Iris pigment epithelial cell (primary cell): ENCODE results near the gene TPRG1L.

Experiments
- DNase-seq: peaks from one replicate; pipeline ENCODE4 v3.0.0-alpha.2; 2011; ENCODE audit warnings: low read depth

Gene TPRG1L

DNA sequence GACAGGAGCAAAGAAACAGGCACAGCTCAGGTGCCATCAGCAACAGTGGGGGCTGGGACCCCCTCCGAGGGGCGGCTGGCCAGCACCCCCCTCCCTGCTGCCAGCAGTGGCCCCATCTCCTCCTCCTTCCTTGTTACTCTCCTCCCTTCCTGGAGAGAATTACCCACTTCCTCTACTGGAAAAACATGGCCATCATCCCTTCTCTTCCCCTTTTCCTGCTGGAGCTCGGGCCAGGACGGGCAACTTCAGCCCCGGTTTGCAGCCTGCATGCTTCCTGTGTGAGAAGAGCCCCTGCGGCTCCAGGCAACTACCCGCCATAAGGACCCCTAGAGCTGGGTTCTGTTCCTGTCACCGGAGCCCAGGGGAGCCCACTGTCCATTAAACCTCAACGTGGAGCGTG is 31.1 kb upstream of the TPRG1L start:
- DNase-seq: no peak

DNA sequence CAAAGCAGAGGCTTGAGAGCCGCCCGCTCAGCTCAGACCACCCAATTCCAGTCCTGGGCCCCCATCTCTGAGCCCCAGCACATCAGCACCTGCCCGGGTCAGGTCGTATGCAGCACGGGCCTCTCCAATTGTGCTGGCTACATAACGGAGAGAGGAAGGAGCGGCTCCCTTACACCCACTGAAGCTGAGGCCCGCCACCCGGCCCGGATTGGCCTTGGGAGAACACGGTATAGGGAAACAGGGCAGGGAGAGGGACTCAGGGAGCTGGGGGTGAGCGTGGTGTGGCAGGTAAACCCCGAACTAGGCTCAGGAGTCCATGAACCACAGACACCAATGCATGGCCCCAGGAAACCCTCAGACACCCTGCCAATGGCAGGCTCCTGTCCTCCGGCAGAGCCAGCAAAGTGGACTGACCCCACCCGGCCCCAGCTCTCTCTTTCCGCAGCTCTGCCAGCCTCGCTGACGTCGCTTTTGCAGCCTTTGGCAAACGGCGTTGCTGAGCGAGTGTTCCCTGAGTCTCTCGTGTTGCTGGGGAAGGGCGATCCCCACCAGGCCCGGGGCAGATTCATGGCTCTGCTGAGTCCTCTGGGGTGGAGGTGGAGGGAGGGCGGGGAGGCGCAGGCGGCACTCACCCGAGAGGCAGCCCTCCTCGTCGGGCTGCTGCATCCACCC is 30.0 kb upstream of the TPRG1L start:
- no peak for DNase-seq

DNA sequence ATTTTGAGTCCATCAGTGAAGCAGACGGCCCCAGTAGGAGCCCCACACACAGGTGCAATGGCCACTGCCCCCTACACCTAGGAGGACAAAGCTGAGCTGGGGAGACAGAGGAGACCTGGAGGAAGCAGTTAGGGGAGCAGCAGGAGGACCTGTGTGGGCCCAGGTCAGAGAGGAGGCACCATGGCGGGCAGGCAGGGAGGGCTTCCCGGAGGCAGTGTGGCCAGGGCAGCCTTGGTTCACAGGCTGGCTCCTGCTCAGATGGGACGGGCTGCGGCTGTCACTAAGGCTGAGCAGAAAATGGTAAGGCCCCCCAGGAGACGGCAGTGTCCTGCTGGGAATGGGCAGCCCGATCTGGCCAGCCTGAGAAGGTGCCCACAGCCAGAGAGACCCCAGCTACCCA is 28.9 kb upstream of the TPRG1L start:
- DNase-seq: no peak

DNA sequence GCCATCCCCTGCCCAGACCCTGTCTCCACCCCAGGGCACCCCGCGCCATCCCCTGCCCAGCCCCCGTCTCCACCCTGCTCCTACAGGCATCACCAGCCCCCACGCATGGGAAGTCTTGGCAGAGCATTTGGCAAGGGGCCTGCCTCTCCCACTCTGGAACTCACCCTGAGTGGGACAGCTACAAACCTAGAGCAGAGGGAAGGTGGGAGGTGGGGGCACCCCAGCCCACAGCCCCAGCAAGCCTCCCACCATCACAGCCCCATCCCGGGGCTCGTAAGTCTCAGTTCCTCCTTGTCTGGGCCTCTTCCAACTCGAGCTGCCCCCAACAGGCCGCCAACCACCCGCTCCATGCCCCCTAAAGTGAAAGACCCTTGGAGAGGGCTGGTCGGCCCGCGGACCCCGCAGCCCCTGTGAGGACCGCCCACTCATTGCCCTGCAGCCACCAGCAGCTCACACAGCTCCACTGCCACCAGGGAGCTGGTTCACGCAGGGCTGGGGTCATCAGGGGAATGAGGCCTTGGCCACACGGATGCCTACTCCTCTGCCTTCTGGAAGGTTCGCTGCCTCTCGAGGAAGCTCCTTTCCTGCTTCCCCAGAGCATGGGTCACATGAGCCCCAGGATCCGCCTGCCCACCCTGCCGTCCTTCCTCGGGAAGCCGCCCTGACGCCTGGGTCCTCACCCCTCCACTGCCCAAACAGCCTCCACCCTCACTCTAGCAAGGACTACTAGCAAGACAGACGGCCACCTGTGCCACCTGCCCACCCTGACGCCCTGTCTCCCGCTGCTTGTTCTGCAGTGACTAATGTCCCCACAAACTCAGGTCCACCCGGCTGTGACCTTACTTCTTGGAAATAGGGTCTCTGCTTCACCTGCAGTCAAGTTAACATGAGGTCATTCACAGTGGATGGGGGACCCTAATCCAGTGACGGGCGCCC is 27.9 kb upstream of the TPRG1L start:
- DNase-seq: no peak

DNA sequence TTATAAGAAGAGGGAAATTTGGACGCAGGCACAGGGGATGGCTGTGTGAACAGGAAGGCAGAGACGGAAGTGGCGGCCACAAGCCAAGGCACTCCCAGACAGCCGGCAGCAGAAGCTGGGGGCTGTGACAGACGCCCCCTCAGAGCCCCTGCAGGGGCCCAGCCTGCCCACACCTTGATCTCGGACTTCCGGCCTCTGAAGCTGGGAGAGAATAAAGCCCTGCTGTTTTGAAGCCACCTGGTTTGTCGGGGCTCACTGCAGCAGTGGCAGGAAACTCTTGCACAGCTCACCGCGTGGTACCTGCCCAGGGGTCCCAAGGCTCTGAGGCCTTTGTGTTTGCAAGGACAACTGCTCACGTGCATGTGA is 27.2 kb upstream of the TPRG1L start:
- no peak for DNase-seq

DNA sequence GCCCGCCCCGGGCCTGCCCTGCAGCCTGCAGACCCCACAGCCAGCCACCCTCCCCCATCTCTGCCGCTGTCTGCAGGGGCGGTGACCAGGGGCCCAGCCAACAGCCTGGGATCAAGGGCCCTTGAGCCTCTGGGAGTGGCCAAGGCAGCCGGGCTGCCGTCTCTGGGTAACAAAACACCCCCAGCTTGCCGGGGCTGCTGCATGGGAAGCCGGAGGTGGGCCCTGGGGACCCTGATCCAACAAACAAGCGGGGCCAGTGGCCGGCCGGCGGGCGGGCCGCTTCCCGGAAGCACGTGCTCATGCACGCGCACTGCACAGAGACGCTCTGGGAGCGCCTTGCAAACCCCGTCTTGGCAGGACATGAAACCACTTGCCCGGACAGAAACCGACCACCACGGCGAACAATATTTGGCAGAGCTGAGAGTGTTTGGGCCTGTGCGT is 26.7 kb upstream of the TPRG1L start:
- DNase-seq: peak; percentile 37

DNA sequence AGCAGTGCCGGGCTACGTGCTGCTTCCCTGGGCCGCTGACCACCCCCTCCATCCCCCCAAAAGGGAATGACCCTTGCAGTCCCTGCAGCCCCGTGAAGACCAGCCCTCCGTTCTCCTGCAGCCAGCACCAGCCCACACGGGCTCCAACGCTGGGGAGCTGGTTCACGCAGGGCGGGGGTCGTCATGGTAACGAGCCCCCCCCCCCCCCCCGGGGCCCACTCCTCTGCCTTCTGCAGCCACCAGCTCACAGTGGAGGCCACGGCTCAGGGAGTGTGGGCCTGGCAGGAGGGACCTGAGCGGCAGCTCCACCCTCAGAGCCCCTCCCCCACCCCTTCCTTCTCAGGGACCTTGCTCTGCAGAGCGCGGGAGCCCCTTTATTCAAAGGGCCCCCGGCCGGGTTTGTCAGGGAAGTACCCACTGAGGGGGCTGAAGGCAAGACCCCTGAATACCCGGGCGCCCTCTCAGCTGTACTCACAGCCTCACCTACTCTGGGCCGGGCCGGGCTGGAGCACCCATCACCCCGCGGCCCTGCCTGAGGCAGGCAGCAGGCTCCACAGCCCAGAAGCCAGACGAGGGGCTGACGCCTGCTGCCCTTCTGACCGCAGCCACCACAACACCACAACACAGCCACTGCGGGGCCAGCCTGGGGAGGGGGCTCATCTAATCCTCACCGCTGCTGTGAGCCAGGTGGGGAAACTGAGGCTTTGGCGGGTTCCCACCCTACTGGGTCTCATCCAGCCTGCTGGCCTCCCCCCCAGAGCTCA is 26.1 kb upstream of the TPRG1L start:
- no peak for DNase-seq

DNA sequence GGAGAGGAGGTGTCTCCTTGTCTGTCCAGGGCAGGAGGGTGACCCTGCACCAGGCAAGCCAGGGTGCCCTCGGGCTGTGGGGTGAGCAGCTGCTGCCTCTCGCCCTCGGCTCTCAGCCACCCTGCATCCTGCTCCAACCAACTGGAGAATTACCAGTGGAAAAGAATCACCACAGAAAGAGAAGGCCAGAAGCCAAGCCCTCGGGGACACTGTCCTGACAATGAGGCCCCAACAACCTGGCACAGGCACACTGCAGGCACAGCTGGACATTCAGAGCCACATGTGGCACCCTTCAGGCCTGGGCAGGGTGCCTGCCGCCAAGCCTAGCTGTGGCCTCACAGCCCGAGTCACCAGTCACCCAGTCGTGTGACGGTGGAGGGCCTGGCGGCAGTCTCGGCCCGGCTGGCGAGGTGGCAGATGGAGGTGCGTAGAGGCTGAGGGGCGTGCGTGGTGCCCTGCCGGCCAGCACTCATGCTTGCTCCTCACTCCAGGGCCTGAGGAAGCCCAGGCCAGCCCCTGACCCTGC is 25.5 kb upstream of the TPRG1L start:
- DNase-seq: no peak

DNA sequence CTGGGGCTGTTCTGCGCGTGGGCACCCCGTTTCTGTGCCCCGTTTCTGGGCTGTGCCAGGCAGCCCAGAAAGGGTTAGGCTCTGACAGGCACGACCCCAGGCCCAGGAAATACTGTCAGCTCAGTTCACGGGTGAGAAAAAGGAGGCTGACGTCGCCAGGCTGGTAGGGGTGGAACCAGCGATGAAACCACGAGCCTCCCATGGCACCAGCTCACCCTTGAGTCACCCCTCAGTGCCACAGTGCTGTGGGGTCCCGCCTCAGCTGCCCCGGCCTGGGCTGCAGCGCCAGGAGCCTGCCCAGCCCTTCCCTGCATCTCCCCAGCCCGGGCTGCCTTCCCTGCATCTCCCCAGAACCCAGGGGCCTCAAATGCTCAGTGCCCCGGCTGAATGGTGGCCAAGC is 25.0 kb upstream of the TPRG1L start:
- no peak for DNase-seq

DNA sequence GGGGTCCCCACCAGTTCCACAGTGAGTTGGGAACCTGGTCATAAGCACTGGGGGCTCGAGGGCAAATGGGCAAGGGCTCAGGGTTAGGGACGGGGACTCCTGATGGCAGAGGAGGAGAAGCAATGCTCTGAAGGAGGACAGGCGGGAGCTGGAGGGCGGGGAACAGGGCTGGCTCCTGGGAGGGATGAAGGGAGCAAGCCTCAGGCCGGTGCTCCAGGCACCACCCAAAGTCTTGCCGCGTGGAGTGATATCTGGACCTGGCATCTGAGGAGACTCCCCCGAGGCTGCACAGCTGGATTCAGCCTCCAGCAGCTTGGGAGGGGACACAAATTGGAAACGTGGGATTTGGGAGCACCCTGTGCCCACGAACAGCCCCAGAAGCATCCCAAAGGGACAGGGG is 24.5 kb upstream of the TPRG1L start:
- DNase-seq: no peak

DNA sequence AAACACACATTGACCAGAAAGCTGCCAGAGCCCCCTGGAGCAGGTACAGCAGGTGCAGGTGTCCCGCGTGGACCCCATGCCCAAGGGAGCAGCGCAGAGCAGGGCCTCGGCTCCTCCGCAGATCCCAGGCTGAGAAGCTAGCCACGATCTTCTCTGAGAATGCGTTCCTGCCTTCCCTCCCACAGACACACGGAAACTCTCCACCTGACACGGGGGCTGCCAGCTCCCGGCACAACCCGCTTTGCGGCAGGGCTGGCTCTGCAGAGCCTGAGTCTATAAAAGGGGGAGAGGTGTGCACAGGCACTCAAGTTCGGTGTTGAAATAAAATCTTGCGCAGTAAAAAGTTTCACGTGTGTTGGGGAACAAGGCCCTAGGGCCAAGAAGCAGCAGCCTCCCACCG is 23.1 kb upstream of the TPRG1L start:
- DNase-seq: no peak

DNA sequence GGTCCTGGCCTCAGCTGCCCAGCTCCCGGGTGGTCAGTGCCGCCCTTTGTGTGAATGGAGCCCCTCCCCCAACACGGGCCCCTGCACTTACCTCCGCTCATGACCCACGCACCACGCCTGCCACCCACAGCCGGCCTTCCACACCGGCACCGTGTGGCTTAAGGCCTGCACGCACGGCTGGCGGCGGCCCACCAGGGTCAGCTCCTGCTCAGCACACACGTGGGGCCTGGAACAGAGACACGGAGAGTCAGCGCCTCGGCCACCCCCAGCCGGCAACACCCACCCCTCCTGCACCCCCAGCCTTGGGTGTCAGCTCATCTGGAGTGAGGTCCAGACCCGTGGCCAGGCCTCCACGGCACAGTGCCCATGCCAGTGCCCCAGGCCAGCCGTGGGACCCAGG is 22.4 kb upstream of the TPRG1L start:
- no peak for DNase-seq

DNA sequence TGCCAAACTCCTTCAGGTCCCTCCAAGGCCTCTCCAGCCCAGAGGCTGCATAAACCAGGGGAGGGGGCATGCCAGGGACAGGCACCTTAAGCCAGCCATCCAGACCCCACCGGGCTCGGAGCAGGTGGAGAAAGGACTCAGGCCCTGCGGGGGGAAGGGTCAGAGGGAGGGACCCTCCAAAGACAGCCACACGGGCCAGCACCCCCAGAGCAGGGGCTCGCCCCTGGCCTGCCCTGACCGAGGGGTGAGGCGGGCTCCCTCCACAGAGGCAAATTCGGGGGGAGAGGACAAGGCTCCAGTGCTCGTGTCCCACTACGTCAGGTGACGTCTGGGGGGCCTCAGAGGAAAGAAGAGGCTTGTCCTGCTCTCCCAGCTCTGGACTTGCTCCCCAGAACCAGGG is 21.7 kb upstream of the TPRG1L start:
- DNase-seq: no peak

DNA sequence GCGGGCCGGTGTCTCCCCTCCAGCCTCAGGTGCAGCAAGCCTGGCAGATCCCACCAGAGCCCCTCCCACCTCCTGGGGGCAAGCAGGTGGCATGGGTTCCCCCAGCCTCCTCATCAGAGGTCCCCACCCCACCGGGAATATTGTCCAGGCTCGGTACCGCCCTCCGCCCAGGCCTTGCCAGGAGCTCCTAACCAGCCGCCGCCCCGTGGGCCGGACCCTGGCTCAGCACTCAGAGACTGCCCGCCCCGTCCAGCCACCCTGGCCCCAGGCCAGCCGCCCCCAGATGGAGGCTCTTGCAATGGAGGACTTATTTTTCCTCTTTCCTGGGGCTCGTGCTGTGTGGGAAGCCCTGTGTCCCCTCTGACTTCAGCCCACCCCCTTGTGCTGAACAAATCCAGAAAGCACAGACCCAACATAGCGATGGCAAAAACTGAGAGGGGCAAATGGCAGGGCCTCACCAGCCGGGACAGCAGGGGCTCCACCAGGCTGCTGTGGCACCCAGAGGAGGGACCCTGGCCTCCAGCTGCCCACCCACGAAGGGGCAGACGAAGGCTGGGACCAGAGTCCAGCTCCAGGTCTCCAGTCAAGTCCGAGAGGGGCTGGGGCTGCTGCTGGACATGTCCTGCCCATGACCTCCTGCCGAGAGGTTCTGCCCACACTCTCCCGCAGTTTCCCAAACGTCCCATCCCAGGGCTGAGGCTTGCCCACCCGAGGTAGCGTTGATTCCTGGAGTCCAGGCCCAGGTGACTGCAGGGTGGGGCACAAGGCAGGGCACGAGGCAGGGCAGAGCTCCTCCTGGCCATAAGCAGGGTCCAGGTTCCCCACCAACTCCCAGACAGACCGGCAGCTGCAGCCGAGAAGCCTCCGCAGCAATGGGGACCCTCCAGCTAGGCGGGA is 21.0 kb upstream of the TPRG1L start:
- DNase-seq: no peak

DNA sequence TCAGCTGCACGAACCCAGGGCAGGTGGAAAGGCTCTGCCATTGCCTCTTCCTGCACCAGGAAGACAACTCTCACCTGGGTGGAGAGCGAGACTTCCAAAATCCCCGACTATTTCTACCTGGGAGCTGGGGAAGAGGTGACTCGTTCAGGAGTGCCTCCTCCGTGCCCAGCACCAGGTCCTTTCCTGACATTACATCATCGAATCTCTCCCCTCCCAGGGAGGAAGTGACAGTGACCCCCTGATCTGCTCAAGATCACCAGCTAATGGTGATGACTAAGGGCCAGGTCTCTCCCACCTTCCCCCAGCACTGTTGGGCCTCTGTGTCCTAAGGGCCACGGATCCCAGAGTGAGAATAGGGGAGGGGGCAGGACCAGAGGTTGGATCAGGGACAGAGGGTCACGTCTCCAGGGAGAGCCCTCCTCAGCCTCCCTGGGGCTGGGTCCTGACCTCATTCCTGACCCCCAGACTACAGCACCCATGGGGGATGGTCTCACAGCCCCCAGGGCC is 20.3 kb upstream of the TPRG1L start:
- no peak for DNase-seq

DNA sequence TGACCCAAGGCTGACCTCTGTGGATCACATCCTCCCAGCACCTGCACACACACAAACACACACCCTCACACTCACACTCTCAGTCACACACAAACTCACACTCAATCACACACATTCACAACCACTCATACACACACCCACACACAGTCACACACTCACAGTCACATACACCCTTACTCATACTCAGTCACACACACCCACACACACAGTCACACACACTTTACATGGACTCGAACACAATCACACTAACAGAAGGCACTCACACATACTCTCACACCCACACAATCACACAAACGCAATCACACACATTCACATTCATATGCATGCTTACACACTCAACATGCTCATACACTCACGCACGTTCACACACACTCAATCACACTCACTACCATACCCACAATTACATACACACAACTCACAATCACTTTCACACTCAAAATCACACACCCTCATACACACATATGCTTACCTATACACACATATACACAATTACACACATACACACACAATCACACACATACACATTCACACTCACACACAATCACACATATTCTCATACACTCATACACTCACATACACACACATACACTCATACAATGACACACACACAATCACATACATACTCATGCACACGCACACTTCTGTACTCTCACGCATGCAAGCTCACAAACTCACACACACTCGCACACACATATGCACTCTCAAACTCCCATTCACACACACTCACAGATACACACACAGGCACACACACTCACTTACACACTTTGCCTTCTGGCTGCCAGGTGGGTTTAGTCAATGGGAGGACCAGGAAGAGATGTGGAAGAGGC is 19.6 kb upstream of the TPRG1L start:
- no peak for DNase-seq

DNA sequence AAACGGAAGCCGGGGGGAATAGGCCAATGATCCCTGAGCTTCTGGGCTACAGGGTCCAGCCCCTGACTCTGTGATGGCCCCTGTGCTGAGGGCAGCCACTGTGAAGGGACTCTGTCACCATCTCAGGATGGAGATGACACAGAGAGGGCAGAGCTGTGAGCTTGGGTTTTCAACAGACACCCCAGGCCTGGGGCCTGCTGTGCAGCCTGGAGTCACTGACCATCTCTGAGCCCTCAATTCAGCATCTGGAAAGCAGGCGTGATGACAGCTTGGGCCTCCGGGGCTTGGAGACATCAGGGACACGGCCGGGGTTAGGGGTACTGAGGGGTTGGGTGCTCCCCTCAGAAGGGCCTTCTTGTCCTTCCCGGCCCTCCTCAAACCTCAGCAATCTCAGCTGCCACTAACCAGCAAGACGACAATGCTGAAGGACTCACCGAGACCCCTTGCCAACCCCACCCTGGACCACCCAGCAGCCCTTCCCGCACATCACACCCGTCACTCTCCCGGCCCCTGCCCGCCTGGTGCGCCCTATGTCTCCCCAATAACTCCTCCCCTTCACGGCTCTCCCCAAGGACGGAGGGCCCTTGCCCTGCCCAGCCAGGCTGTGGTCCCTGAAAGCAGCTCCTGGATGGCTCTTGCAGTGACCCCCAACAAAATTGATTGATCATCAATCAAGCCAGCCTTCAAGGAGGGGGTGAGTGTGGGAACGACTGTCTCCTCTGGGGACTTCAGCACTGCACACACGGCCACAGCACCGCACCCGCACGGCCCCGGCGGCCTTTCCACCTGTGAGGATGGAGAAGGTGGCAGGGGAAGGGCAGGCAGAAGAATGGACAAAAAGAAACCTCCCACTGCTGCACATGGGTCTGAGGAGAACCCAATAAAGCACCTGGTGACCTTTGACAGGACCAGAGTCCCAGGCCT is 17.8 kb upstream of the TPRG1L start:
- no peak for DNase-seq

DNA sequence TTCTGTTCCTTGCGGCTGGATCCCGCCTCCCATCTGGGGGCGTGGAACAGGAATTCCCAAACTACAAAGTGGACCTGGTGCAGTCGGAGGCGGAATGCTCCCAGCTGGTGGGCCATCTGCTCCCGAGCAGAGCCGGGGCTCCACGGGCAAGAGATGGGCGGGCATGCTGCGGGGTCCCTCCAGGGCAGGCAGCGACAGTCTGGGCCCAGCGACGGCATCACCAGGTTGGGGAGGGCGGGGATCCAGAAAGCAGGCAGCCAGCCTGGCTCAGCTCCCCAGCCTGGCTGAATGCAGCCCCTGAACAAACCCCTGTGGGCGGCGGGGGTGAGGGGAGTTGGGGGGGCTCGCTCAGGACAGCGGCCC is 17.1 kb upstream of the TPRG1L start:
- no peak for DNase-seq

DNA sequence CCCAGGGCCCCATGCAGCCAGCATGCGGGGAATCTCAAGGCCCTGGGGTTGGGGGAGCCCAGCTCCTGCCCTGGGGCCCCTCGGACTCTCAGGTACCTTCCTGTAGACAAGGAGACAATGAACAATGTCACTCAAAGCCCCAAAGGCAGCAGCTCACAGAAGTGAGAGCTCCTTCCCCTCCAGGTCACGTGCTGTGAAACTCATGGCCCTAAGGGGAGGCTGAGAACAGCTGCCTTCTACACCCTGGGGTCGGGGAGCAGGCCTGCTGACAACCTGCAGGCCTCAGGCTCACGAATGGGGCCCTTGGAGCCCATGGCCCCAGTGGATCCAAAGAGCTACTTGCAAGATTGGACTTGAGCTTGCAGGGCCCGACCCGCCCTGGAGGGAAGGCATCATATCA is 16.7 kb upstream of the TPRG1L start:
- DNase-seq: no peak
